Aorta (tissue), 5 donors: ENCODE results near the gene NOM1. TPM values are rescaled to one million over a fixed set of nuclear protein-coding genes. Genes with fewer than 3 reads are reported as not detected.

ENCODE experiments used
- ATAC-seq: fragments of 200-7000 bp; cut with Tn5 transposase; one replicate; pipeline ENCODE4 v1.9.1; 2022; ENCODE audit warnings: moderate library complexity; ENCODE audit not compliant: low FRiP score
- DNase-seq, 2 donors: peaks; one replicate each; pipeline ENCODE4 v3.0.0-alpha.2; 2020
- H3K27ac ChIP-seq, 2 donors: one replicate each; pipeline ENCODE4 v1.5.1; 2013; ENCODE audit warnings: low read length in 2 of 2, mild to moderate bottlenecking in 2 of 2, moderate library complexity in 2 of 2, control low read depth in 1 of 2, inconsistent platforms in 1 of 2, low read depth in 1 of 2
- H3K27me3 ChIP-seq, 2 donors: one replicate each; pipeline ENCODE4 v1.6.1; 2013; ENCODE audit warnings: control low read depth in 1 of 2, low read length in 1 of 2, mild to moderate bottlenecking in 1 of 2, moderate library complexity in 1 of 2; ENCODE audit not compliant: insufficient read depth in 2 of 2, control insufficient read depth in 1 of 2
- H3K36me3 ChIP-seq, 2 donors: one replicate each; pipeline ENCODE4 v1.6.1; 2013; ENCODE audit warnings: control low read depth in 1 of 2, low read length in 1 of 2, mild to moderate bottlenecking in 1 of 2; ENCODE audit not compliant: insufficient read depth in 2 of 2, control insufficient read depth in 1 of 2
- H3K4me1 ChIP-seq, 2 donors: one replicate each; pipeline ENCODE4 v1.6.1; 2013; ENCODE audit warnings: low read length in 2 of 2, control low read depth in 1 of 2, mild to moderate bottlenecking in 1 of 2, moderate library complexity in 1 of 2; ENCODE audit not compliant: insufficient read depth in 2 of 2, control insufficient read depth in 1 of 2
- H3K4me3 ChIP-seq, 2 donors: one replicate each; pipeline ENCODE4 v1.5.1; 2013; ENCODE audit warnings: low read length in 2 of 2, control low read depth in 1 of 2, mild to moderate bottlenecking in 1 of 2
- H3K9me3 ChIP-seq: one replicate; pipeline ENCODE4 v1.6.1; 2013; ENCODE audit warnings: mild to moderate bottlenecking, low read length; ENCODE audit not compliant: control insufficient read depth
- WGBS, 2 donors: extraction: QIAGEN DNeasy Blood & Tissue Kit; methylation state at CpG; one replicate each; pipeline ENCODE4 v1.1.7; 2013; 5-methylcytosine and 5-hydroxymethylcytosine counted together
- intact Hi-C, 2 donors: fragments of 100-400 bp; cut with DNase I; formaldehyde crosslinking; loops; one replicate each; pipeline versions ENCODE4 v1.14.2 to v1.15.0; 2022
- polyA plus RNA-seq, 2 donors: library from polyadenylated mRNA; stranded (reverse); fragments of 200-250 nt; gene quantifications; one replicate each; pipeline ENCODE4 v1.2.3, GENCODE V29; 2013
- total RNA-seq, 2 donors: library from RNA; stranded (reverse); fragmentation: NEBNext Ultra II Directional; extraction: Animal tissue kit (Norgen Biotek cat#: 25700); gene quantifications; one replicate each; pipeline ENCODE4 v1.2.1, GENCODE V29; 2021
- donor health status: healthy with polysubstance abuse.
- donor health status: Bipolar disorder and iron deficiency.
- donor health status: DM: no; HTN: no; CAD: no.
- donor health status: DM: no; HTN: no; CAD: no.
- donor health status: DM: yes; HTN: yes; CAD: no.

NOM1 gene
- total and polyA plus RNA-seq, 4 donors = 4.6 to 23.5 (median 14.9) TPM

- Histone ChIP-seq H3K9me3 (no peaks in the 10 kb centered on the region), H3K27me3 (peaks cover 0 to 2% of the 10 kb centered on the region in 2 donors), H3K4me1 (no peaks in the 10 kb centered on the region), H3K36me3 (no peaks in the 10 kb centered on the region), H3K4me3 (no peak overlapping the region), H3K27ac (no peak overlapping the region)
- ATAC-seq (no peak), DNase-seq (no peak)
- WGBS, 2 donors = 1 to 2% methylated on average over 70 to 84 of the region's 84 CpGs
- intact Hi-C loops = no loop called here
Measured at GRCh38 chr7:157021071-157021870, 71.8 kb downstream of the NOM1 start.

- Histone ChIP-seq H3K27me3 (peaks cover 0 to 2% of the 10 kb centered on the region in 2 donors), H3K27ac (no peak overlapping the region), H3K36me3 (no peaks in the 10 kb centered on the region), H3K4me1 (no peaks in the 10 kb centered on the region), H3K9me3 (no peaks in the 10 kb centered on the region), H3K4me3 (no peak overlapping the region)
- WGBS, 2 donors = 4 to 5% methylated on average over 30 of the region's 30 CpGs
- ATAC-seq (no peak), DNase-seq (no peak)
- intact Hi-C loops = no loop called here
Measured at GRCh38 chr7:157021871-157022680, 72.6 kb downstream of the NOM1 start.

Other genes starting within 250 kb of the NOM1 start
- gene LMBR1, start 56.5 kb upstream of the NOM1 start, total RNA-seq = 10 to 100 TPM; 63.1 to 63.8 TPM
- 10 to 100 TPM in 1 of 2 donors, 1 to 10 TPM in 1; 9.5 to 10.0 TPM for gene LMBR1, start 56.5 kb upstream of the NOM1 start, polyA plus RNA-seq
- not detected for gene MNX1, start 61.0 kb downstream of the NOM1 start, total RNA-seq
- gene MNX1, start 61.0 kb downstream of the NOM1 start, polyA plus RNA-seq = under 1 TPM in 1 of 2 donors, not detected in 1; 0.38 TPM
- gene UBE3C, start 189.2 kb downstream of the NOM1 start, total RNA-seq = 10 to 100 TPM; 61.0 to 73.0 TPM
- 10 to 100 TPM; 15.8 to 19.4 TPM for gene UBE3C, start 189.2 kb downstream of the NOM1 start, polyA plus RNA-seq